ENCODE data around the gene CREB3L2. TPM values are rescaled to one million over a fixed set of nuclear protein-coding genes. Genes with fewer than 3 reads are reported as not detected.

Gene CREB3L2
- total and polyA plus RNA-seq, 9 donors: 15.4 to 48.9 (median 32.7) TPM

- WGBS (ENCODE audit: insufficient coverage): no CpG with 5 or more reads among the region's 2 CpGs
- Histone ChIP-seq H3K27ac (ENCODE audit: low read length) (no peak overlapping the region), H3K4me1 (ENCODE audit: control insufficient read depth, insufficient read depth, low read length) (peaks cover 14% of the 10 kb centered on the region)
Measured at GRCh38 chr7:137850571-137850970, 151.3 kb downstream of the CREB3L2 start.

GRCh38 chr7:137848095-137848494 lies 153.8 kb downstream of the CREB3L2 start:
- Histone ChIP-seq H3K27ac (ENCODE audit: low read length) (no peak overlapping the region), H3K4me1 (ENCODE audit: control insufficient read depth, insufficient read depth, low read length) (peaks cover 14% of the 10 kb centered on the region), H3K27me3 (ENCODE audit: control insufficient read depth, insufficient read depth, low read length) (peaks cover 45% of the 10 kb centered on the region), H3K9me3 (replicated peaks; ENCODE audit: control insufficient read depth, low read depth, low read length) (no peaks in the 10 kb centered on the region), H3K36me3 (ENCODE audit: control insufficient read depth, insufficient read depth, low read length) (no peaks in the 10 kb centered on the region), H3K4me3 (ENCODE audit: low read length) (no peak overlapping the region)
- no peak for DNase-seq
- WGBS (ENCODE audit: insufficient coverage): 63% methylated on average over 5 of the region's 8 CpGs

More at GRCh38 chr7:137850571-137850970, 151.3 kb downstream of the CREB3L2 start:
- no peak for DNase-seq
- no peaks in the 10 kb centered on the region for H3K9me3 ChIP-seq (replicated peaks; ENCODE audit: control insufficient read depth, low read depth, low read length)
- H3K27me3 ChIP-seq (ENCODE audit: control insufficient read depth, insufficient read depth, low read length): peaks cover 26% of the 10 kb centered on the region
- H3K4me3 ChIP-seq (ENCODE audit: low read length): no peak overlapping the region
- no peaks in the 10 kb centered on the region for H3K36me3 ChIP-seq (ENCODE audit: control insufficient read depth, insufficient read depth, low read length)

- no peaks in the 10 kb centered on the region for H3K36me3 ChIP-seq (ENCODE audit: control insufficient read depth, insufficient read depth, low read length)
- H3K27ac ChIP-seq (ENCODE audit: low read length): no peak overlapping the region
- no peaks in the 10 kb centered on the region for H3K9me3 ChIP-seq (replicated peaks; ENCODE audit: control insufficient read depth, low read depth, low read length)
- H3K4me3 ChIP-seq (ENCODE audit: low read length): no peak overlapping the region
- 4% methylated on average over 10 of the region's 18 CpGs for WGBS (ENCODE audit: insufficient coverage)
- peak; percentile 31 for DNase-seq
- H3K27me3 ChIP-seq (ENCODE audit: control insufficient read depth, insufficient read depth, low read length): peaks cover 45% of the 10 kb centered on the region
- peaks cover 14% of the 10 kb centered on the region for H3K4me1 ChIP-seq (ENCODE audit: control insufficient read depth, insufficient read depth, low read length)
Measured at GRCh38 chr7:137847568-137848050, 154.3 kb downstream of the CREB3L2 start.

- Histone ChIP-seq H3K9me3 (replicated peaks; ENCODE audit: control insufficient read depth, low read depth, low read length) (no peaks in the 10 kb centered on the region), H3K27ac (ENCODE audit: low read length) (no peak within 1 kb of the TSS), H3K27me3 (ENCODE audit: control insufficient read depth, insufficient read depth, low read length) (peaks cover 47% of the 10 kb centered on the region), H3K4me1 (ENCODE audit: control insufficient read depth, insufficient read depth, low read length) (peaks cover 14% of the 10 kb centered on the region), H3K4me3 (ENCODE audit: low read length) (peak within 1 kb of the TSS; percentile 26), H3K36me3 (ENCODE audit: control insufficient read depth, insufficient read depth, low read length) (no peaks in the 10 kb centered on the region)
- DNase-seq: peak; percentile 29
- under 1% methylated on average over 66 of the region's 66 CpGs for WGBS (ENCODE audit: insufficient coverage)
Measured at GRCh38 chr7:137846827-137847567, 154.9 kb downstream of the CREB3L2 start, which contains the start of gene DGKI. Gene DGKI, minus strand, starts transcription at chr7:137846974.

GRCh38 chr7:137846549-137846826 lies 155.4 kb downstream of the CREB3L2 start:
- H3K9me3 ChIP-seq (replicated peaks; ENCODE audit: control insufficient read depth, low read depth, low read length): no peaks in the 10 kb centered on the region
- H3K4me3 ChIP-seq (ENCODE audit: low read length): no peak overlapping the region
- H3K36me3 ChIP-seq (ENCODE audit: control insufficient read depth, insufficient read depth, low read length): no peaks in the 10 kb centered on the region
- H3K27me3 ChIP-seq (ENCODE audit: control insufficient read depth, insufficient read depth, low read length): peaks cover 47% of the 10 kb centered on the region
- WGBS (ENCODE audit: insufficient coverage): 0% methylated on average over 47 of the region's 47 CpGs
- peaks cover 14% of the 10 kb centered on the region for H3K4me1 ChIP-seq (ENCODE audit: control insufficient read depth, insufficient read depth, low read length)
- no peak overlapping the region for H3K27ac ChIP-seq (ENCODE audit: low read length)
- no peak for DNase-seq

GRCh38 chr7:137844677-137845425 lies 157.0 kb downstream of the CREB3L2 start:
- no peak for DNase-seq
- Histone ChIP-seq H3K27me3 (ENCODE audit: control insufficient read depth, insufficient read depth, low read length) (peaks cover 47% of the 10 kb centered on the region), H3K27ac (ENCODE audit: low read length) (no peak overlapping the region), H3K36me3 (ENCODE audit: control insufficient read depth, insufficient read depth, low read length) (no peaks in the 10 kb centered on the region), H3K4me3 (ENCODE audit: low read length) (no peak overlapping the region), H3K4me1 (ENCODE audit: control insufficient read depth, insufficient read depth, low read length) (peaks cover 14% of the 10 kb centered on the region), H3K9me3 (replicated peaks; ENCODE audit: control insufficient read depth, low read depth, low read length) (no peaks in the 10 kb centered on the region)
- WGBS (ENCODE audit: insufficient coverage): 74% methylated on average over 3 of the region's 8 CpGs

GRCh38 chr7:137839903-137840779 lies 161.7 kb downstream of the CREB3L2 start:
- no peak overlapping the region for H3K4me3 ChIP-seq (ENCODE audit: low read length)
- peaks cover 21% of the 10 kb centered on the region for H3K27me3 ChIP-seq (ENCODE audit: control insufficient read depth, insufficient read depth, low read length)
- no peak overlapping the region for H3K27ac ChIP-seq (ENCODE audit: low read length)
- H3K9me3 ChIP-seq (replicated peaks; ENCODE audit: control insufficient read depth, low read depth, low read length): no peaks in the 10 kb centered on the region
- no peaks in the 10 kb centered on the region for H3K36me3 ChIP-seq (ENCODE audit: control insufficient read depth, insufficient read depth, low read length)
- WGBS (ENCODE audit: insufficient coverage): no CpG with 5 or more reads among the region's 6 CpGs
- no peaks in the 10 kb centered on the region for H3K4me1 ChIP-seq (ENCODE audit: control insufficient read depth, insufficient read depth, low read length)
- no peak for DNase-seq

- Histone ChIP-seq H3K36me3 (ENCODE audit: control insufficient read depth, insufficient read depth, low read length) (no peaks in the 10 kb centered on the region), H3K4me1 (ENCODE audit: control insufficient read depth, insufficient read depth, low read length) (no peaks in the 10 kb centered on the region), H3K9me3 (replicated peaks; ENCODE audit: control insufficient read depth, low read depth, low read length) (no peaks in the 10 kb centered on the region), H3K27ac (ENCODE audit: low read length) (no peak overlapping the region), H3K27me3 (ENCODE audit: control insufficient read depth, insufficient read depth, low read length) (peaks cover 7% of the 10 kb centered on the region), H3K4me3 (ENCODE audit: low read length) (no peak overlapping the region)
- DNase-seq: no peak
- 57% methylated on average over 5 of the region's 7 CpGs for WGBS (ENCODE audit: insufficient coverage)
Measured at GRCh38 chr7:137838706-137839315, 163.1 kb downstream of the CREB3L2 start.

- no peak overlapping the region for H3K4me3 ChIP-seq (ENCODE audit: low read length)
- no peaks in the 10 kb centered on the region for H3K36me3 ChIP-seq (ENCODE audit: control insufficient read depth, insufficient read depth, low read length)
- peak; percentile 64 for DNase-seq
- H3K27me3 ChIP-seq (ENCODE audit: control insufficient read depth, insufficient read depth, low read length): peaks cover 4% of the 10 kb centered on the region
- peaks cover 14% of the 10 kb centered on the region for H3K9me3 ChIP-seq (replicated peaks; ENCODE audit: control insufficient read depth, low read depth, low read length)
- H3K27ac ChIP-seq (ENCODE audit: low read length): no peak overlapping the region
- H3K4me1 ChIP-seq (ENCODE audit: control insufficient read depth, insufficient read depth, low read length): no peaks in the 10 kb centered on the region
- WGBS (ENCODE audit: insufficient coverage): no CpG with 5 or more reads among the region's 1 CpG
Measured at GRCh38 chr7:137836541-137836940, 165.3 kb downstream of the CREB3L2 start.
